ENCODE results near the gene CPLANE1. TPM values are rescaled to one million over a fixed set of nuclear protein-coding genes. Genes with fewer than 3 reads are reported as not detected.
A peak's percentile ranks its signal among the peaks of the same experiment; 100 is the strongest.
"Not testable (repeated sequence)": the region's sequence is repeated elsewhere in the genome, so short reads cannot be mapped to it uniquely, and the experiment has no call there.

CPLANE1 gene
- 1 to 10 TPM; 5.4 to 6.9 TPM for total RNA-seq

- Mint-ChIP-seq H3K27ac (peak within 1 kb of the TSS; percentile 89 to 93), H3K9me3 (peaks cover 0 to 4% of the 10 kb centered on the region in 2 donors), H3K36me3 (peaks cover 0 to 5% of the 10 kb centered on the region in 2 donors)
- DNase-seq (ENCODE audit: low spot score in 2 of 2) (peak; percentile 66 to 79), ATAC-seq (peak; percentile 94 to 95)
Measured at GRCh38 chr5:37248970-37249814, at the start of gene CPLANE1. Gene CPLANE1, minus strand, starts transcription at chr5:37249376. Its CDS starts 1,678 bp downstream, at chr5:37247698.

GRCh38 chr5:37296313-37296712 is 47.1 kb upstream of the CPLANE1 start:
- H3K27ac Mint-ChIP-seq; DNase-seq (ENCODE audit: low spot score in 2 of 2); ATAC-seq; H3K9me3 Mint-ChIP-seq: not testable (repeated sequence)
- H3K36me3 Mint-ChIP-seq, result peaks cover 0 to 25% of the 10 kb centered on the region in 2 donors

DNA sequence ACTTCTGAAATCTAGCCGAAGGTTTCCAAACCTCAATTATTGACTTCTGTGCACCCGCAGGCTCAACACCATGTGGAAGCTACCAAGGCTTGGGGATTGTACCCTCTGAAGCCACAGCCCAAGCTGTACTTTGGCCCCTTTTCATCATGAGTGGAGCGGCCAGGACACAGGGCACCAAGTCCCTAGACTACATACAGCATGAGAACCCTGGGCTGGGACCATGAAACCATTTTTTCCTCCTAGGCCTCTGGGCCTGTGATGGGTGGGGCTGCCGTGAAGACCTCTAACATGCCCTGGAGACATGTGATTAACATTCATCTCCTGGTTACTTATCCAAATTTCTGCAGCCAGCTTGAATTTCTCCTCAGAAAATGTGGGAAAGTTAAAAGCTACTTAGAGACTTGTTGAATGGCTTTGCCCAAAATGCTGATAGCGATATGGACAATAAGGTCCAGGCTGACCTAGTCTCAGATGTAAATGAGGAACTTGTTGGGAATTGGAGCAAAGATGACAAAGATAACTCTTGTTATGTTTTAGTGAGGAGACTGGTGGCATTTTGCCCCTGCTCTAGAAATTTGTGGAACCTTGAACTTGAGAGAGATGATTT is 34.1 kb upstream of the CPLANE1 start:
- no peak for DNase-seq (ENCODE audit: low spot score in 2 of 2)
- Mint-ChIP-seq H3K36me3 (peaks cover 12 to 35% of the 10 kb centered on the region in 2 donors), H3K9me3 (peaks cover 5 to 24% of the 10 kb centered on the region in 2 donors), H3K27ac (no peak overlapping the region)
- ATAC-seq, result no peak

DNA sequence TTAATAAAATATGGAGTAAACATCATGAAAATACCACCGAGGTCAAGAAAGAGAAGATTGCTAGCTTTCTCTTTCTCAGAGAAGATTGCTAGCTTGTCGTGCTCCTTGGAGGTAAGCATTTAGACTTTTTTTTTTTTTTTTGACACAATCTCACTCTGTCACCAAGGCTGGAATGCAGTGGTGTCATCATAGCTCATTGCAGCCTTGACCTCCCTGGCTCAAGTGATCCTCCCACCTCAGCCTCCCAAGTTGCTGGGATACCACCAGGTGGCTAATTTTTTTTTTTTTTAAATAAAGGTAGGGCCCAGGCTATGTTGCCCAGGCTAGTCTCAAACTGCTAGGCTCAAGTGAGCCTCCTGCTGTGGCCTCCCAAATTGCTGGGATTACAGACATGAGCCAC is 26.3 kb upstream of the CPLANE1 start:
- H3K9me3 Mint-ChIP-seq, result peaks cover 5 to 26% of the 10 kb centered on the region in 2 donors
- H3K27ac Mint-ChIP-seq, result no peak overlapping the region
- DNase-seq (ENCODE audit: low spot score in 2 of 2) (no peak), ATAC-seq (no peak)
- peaks cover 8 to 12% of the 10 kb centered on the region in 2 donors for H3K36me3 Mint-ChIP-seq

- Mint-ChIP-seq H3K36me3 (peaks cover 0 to 10% of the 10 kb centered on the region in 2 donors), H3K27ac (no peak overlapping the region), H3K9me3 (peaks cover 3 to 21% of the 10 kb centered on the region in 2 donors)
- DNase-seq (ENCODE audit: low spot score in 2 of 2) (no peak), ATAC-seq (no peak)
Measured at GRCh38 chr5:37272511-37272910, 23.3 kb upstream of the CPLANE1 start.

DNA sequence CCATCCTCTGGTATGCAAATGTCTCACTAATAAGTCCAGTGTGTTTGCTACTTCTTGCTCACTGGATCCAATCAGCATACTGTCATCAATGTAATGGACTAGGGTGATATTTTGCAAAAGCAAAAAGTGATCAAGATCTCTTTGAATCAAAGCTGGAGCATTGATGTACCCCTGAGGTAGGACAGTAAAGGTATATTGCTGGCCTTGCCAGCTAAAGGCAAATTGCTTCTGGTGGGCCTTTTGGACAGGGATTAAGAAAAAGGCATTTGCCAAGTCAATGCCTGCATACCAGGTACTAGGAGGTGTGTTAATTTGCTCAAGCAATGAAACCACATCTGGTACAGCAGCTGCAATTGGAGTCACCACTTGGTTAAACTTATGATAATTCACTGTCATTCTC is 18.9 kb upstream of the CPLANE1 start:
- peaks cover 3 to 21% of the 10 kb centered on the region in 2 donors for H3K9me3 Mint-ChIP-seq
- not testable (repeated sequence) for H3K36me3 Mint-ChIP-seq; H3K27ac Mint-ChIP-seq; ATAC-seq; DNase-seq (ENCODE audit: low spot score in 2 of 2)

DNA sequence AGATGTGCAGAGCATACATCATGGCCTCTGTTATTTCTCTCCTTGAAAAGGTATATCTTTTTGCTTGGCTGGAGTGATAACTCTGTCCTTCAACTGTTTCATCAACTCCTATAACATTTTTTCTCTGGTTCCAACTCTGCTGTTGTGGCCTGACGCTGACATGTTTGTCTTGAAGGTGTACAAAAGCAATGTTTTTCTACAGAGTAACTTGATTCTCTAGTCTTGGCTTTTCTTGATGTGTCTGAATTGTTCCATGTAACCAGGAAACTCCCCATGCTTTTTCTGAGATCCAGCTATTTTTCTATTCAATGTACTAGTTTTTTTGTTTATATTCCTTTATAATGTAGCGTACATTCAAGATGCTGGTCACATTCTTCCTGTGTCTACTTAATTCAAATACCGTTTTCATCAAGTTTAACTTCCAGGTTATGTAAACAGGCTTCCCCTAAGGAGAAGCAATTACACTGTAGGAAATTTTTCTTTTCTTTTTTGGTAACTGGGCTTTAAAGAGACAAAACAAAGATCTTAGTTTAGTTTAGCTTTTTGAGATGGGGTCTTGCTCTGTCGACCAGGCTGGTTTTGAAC is 6.7 kb upstream of the CPLANE1 start:
- peaks cover 0 to 12% of the 10 kb centered on the region in 2 donors for H3K9me3 Mint-ChIP-seq
- H3K36me3 Mint-ChIP-seq, result peaks cover 0 to 4% of the 10 kb centered on the region in 2 donors
- no peak for DNase-seq (ENCODE audit: low spot score in 2 of 2)
- ATAC-seq, result no peak
- H3K27ac Mint-ChIP-seq, result no peak overlapping the region

- H3K27ac Mint-ChIP-seq, result no peak overlapping the region
- peaks cover 0 to 10% of the 10 kb centered on the region in 2 donors for H3K9me3 Mint-ChIP-seq
- H3K36me3 Mint-ChIP-seq, result peaks cover 0 to 5% of the 10 kb centered on the region in 2 donors
- DNase-seq (ENCODE audit: low spot score in 2 of 2), result no peak
- ATAC-seq, result no peak
Measured at GRCh38 chr5:37254581-37254980, 5.4 kb upstream of the CPLANE1 start.

GRCh38 chr5:37251665-37252064 is 2.5 kb upstream of the CPLANE1 start:
- ATAC-seq (no peak), DNase-seq (ENCODE audit: low spot score in 2 of 2) (no peak)
- Mint-ChIP-seq H3K9me3 (peaks cover 0 to 10% of the 10 kb centered on the region in 2 donors), H3K27ac (no peak overlapping the region), H3K36me3 (peaks cover 0 to 5% of the 10 kb centered on the region in 2 donors)

- DNase-seq (ENCODE audit: low spot score in 2 of 2), result no peak
- Mint-ChIP-seq H3K9me3 (peaks cover 0 to 9% of the 10 kb centered on the region in 2 donors), H3K36me3 (peaks cover 0 to 5% of the 10 kb centered on the region in 2 donors)
Measured at GRCh38 chr5:37249815-37250164, 614 bp upstream of the CPLANE1 start.

GRCh38 chr5:37248421-37248969 is 681 bp downstream of the CPLANE1 start:
- ATAC-seq (no peak), DNase-seq (ENCODE audit: low spot score in 2 of 2) (no peak)
- H3K27ac Mint-ChIP-seq, result peak overlapping the region; percentile 60 to 89
- H3K36me3 Mint-ChIP-seq, result peaks cover 0 to 5% of the 10 kb centered on the region in 2 donors
- peaks cover 0 to 4% of the 10 kb centered on the region in 2 donors for H3K9me3 Mint-ChIP-seq

More at GRCh38 chr5:37249815-37250164, 614 bp upstream of the CPLANE1 start:
- peak overlapping the region; percentile 89 to 93 for H3K27ac Mint-ChIP-seq
- no peak for ATAC-seq

GRCh38 chr5:37247496-37247895 is 1.7 kb downstream of the CPLANE1 start:
- no peak overlapping the region for H3K27ac Mint-ChIP-seq
- ATAC-seq (no peak), DNase-seq (ENCODE audit: low spot score in 2 of 2) (no peak)
- H3K36me3 Mint-ChIP-seq, result peaks cover 0 to 5% of the 10 kb centered on the region in 2 donors
- peaks cover 0 to 4% of the 10 kb centered on the region in 2 donors for H3K9me3 Mint-ChIP-seq

GRCh38 chr5:37247036-37247435 is 2.1 kb downstream of the CPLANE1 start:
- H3K9me3 Mint-ChIP-seq, result peaks cover 0 to 4% of the 10 kb centered on the region in 2 donors
- peaks cover 0 to 5% of the 10 kb centered on the region in 2 donors for H3K36me3 Mint-ChIP-seq

DNA sequence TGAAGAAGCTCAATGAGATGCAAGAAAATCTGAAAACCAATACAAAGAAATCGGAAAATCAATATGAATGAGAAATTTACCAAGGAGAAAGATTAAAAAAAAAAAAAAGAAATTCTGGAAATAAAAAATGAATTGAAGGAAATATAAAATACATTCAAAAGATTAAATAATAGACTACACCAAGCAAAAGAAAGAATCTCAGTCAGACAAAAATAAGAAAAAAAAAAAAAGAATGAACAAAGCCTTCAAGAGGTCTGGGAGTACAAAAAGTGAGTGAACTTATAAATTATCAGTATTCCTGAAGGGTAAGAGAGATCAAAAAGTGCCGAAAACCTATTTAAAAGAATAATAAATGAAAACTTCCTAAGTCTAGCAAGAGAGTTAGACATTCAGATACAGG is 14.9 kb downstream of the CPLANE1 start:
- Mint-ChIP-seq H3K36me3 (peaks cover 29 to 30% of the 10 kb centered on the region in 2 donors), H3K9me3 (peaks cover 8% of the 10 kb centered on the region in 2 donors), H3K27ac (no peak overlapping the region)
- DNase-seq (ENCODE audit: low spot score in 2 of 2), result no peak
- no peak for ATAC-seq

More at GRCh38 chr5:37247036-37247435, 2.1 kb downstream of the CPLANE1 start:
- DNase-seq (ENCODE audit: low spot score in 2 of 2) (no peak), ATAC-seq (no peak)
- no peak overlapping the region for H3K27ac Mint-ChIP-seq

- Mint-ChIP-seq H3K36me3 (peaks cover 0 to 6% of the 10 kb centered on the region in 2 donors), H3K27ac (no peak overlapping the region), H3K9me3 (no peaks in the 10 kb centered on the region)
- ATAC-seq (no peak), DNase-seq (ENCODE audit: low spot score in 2 of 2) (no peak)
Measured at GRCh38 chr5:37226377-37226776, 22.8 kb downstream of the CPLANE1 start.

DNA sequence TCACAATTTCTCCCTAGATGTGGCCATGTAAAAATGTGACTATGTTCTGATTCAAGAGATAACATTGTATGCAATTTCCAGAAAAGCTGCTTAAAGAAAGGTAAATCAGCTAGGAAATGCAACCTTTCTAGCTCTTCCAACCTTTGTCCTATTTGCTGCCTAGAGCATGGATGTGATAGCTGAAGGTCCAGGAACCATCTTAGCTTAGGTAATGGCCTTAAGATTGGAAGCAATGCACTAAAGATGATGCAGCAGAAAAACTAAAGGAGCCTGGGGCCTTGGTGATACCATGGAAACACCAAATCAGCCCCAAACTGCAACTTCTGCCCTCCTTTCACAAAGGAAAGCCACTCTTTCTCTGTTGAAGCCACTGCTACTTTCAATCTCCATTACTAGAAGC is 27.0 kb downstream of the CPLANE1 start:
- Mint-ChIP-seq H3K27ac (no peak overlapping the region), H3K36me3 (peaks cover 0 to 6% of the 10 kb centered on the region in 2 donors), H3K9me3 (no peaks in the 10 kb centered on the region)
- ATAC-seq (no peak), DNase-seq (ENCODE audit: low spot score in 2 of 2) (no peak)

- not testable (repeated sequence) for DNase-seq (ENCODE audit: low spot score in 2 of 2); H3K36me3 Mint-ChIP-seq; H3K9me3 Mint-ChIP-seq; H3K27ac Mint-ChIP-seq; ATAC-seq
Measured at GRCh38 chr5:37220426-37220825, 28.8 kb downstream of the CPLANE1 start.

All from activated naive CD4-positive, alpha-beta T cell treated with anti-CD3 and anti-CD28 coated beads, Interleukin-2, amount 50 U/mL, for 72 hours (primary cell).